ENCODE results near the gene KCNQ1.

KCNQ1 gene

GRCh38 chr11:2443881-2444820, 657 bp upstream of the KCNQ1 start, which contains the start of gene TRPM5:
Gene TRPM5 (minus strand): TSS chr11:2444514. CDS start chr11:2423036, 21,478 bp downstream.
- DNase-seq (ENCODE audit: low read depth): no peak

- DNase-seq (ENCODE audit: low read depth): no peak
These were observed 1.1 kb downstream of the KCNQ1 start for GRCh38 chr11:2445746-2446551.

- DNase-seq (ENCODE audit: low read depth): no peak
These were observed 1.9 kb downstream of the KCNQ1 start for GRCh38 chr11:2446590-2447252.

GRCh38 chr11:2447253-2447950, 2.6 kb downstream of the KCNQ1 start:
- DNase-seq (ENCODE audit: low read depth): peak; percentile 3

- DNase-seq (ENCODE audit: low read depth): no peak
These were observed 3.3 kb downstream of the KCNQ1 start for GRCh38 chr11:2447951-2448650.

- DNase-seq (ENCODE audit: low read depth): no peak
These were observed 4.1 kb downstream of the KCNQ1 start for GRCh38 chr11:2448661-2449547.

GRCh38 chr11:2449548-2450320, 4.9 kb downstream of the KCNQ1 start:
- DNase-seq (ENCODE audit: low read depth): peak; percentile 24

- DNase-seq (ENCODE audit: low read depth): no peak
These were observed 5.7 kb downstream of the KCNQ1 start for GRCh38 chr11:2450321-2451041.

GRCh38 chr11:2451336-2451735, 6.5 kb downstream of the KCNQ1 start:
- no peak for DNase-seq (ENCODE audit: low read depth)

GRCh38 chr11:2451916-2452315, 7.1 kb downstream of the KCNQ1 start:
- no peak for DNase-seq (ENCODE audit: low read depth)

GRCh38 chr11:2452321-2453012, 7.7 kb downstream of the KCNQ1 start:
- no peak for DNase-seq (ENCODE audit: low read depth)

- no peak for DNase-seq (ENCODE audit: low read depth)
These were observed 8.6 kb downstream of the KCNQ1 start for GRCh38 chr11:2453436-2453835.

- DNase-seq (ENCODE audit: low read depth): no peak
These were observed 13.5 kb downstream of the KCNQ1 start for GRCh38 chr11:2458321-2458720.

- DNase-seq (ENCODE audit: low read depth): no peak
These were observed 14.4 kb downstream of the KCNQ1 start for GRCh38 chr11:2459016-2459725.

GRCh38 chr11:2459796-2460531, 15.2 kb downstream of the KCNQ1 start:
- DNase-seq (ENCODE audit: low read depth): no peak

GRCh38 chr11:2460540-2461252, 15.9 kb downstream of the KCNQ1 start:
- DNase-seq (ENCODE audit: low read depth): no peak
